Esophagus squamous epithelium (tissue), 5 donors: ENCODE data around the gene ARHGAP23. TPM values are rescaled to one million over a fixed set of nuclear protein-coding genes. Genes with fewer than 3 reads are reported as not detected.

Source experiments
- DNase-seq: peaks from one replicate; lab custom pipeline; 2025; lab: John Stamatoyannopoulos, UW
- H3K27ac ChIP-seq, 4 donors: fragments of 200-600 bp; sonication (generic); one replicate each; pipeline ENCODE4 v1.5.1; 2016 to 2019; ENCODE audit warnings: mild to moderate bottlenecking in 1 of 4
- H3K27me3 ChIP-seq, 4 donors: fragments of 200-600 bp; sonication (generic); 1 replicate in 3 of 4; 2 replicates in 1 of 4; pipeline versions ENCODE4 v1.5.1 to v1.6.0; 2017 to 2021; ENCODE audit warnings: antibody characterized with exemption in 1 of 4
- H3K36me3 ChIP-seq, 3 donors: fragments of 200-600 bp; sonication (generic); one replicate each; pipeline ENCODE4 v1.5.1; 2016 to 2019
- H3K4me1 ChIP-seq, 3 donors: fragments of 200-600 bp; sonication (generic); one replicate each; pipeline ENCODE4 v1.5.1; 2017 to 2019
- H3K4me3 ChIP-seq, 4 donors: fragments of 200-600 bp; sonication (generic); 1 replicate in 3 of 4; 2 replicates in 1 of 4; pipeline ENCODE4 v1.5.1; 2016 to 2019; ENCODE audit warnings: mild to moderate bottlenecking in 2 of 4, moderate library complexity in 1 of 4
- H3K9me3 ChIP-seq, 3 donors: fragments of 200-600 bp; sonication (generic); one replicate each; pipeline ENCODE4 v1.5.1; 2016 to 2019
- POLR2A ChIP-seq, 4 donors: fragments of 450-650 bp; IDR thresholded peaks; one replicate each; pipeline ENCODE4 v1.6.1; 2017; ENCODE audit warnings: antibody characterized with exemption in 4 of 4, mild to moderate bottlenecking in 4 of 4, moderate library complexity in 3 of 4
- WGBS, 2 donors: methylation state at CpG; one replicate each; pipeline ENCODE4 v1.1.5; 2018; 5-methylcytosine and 5-hydroxymethylcytosine counted together
- intact Hi-C: fragments of 100-400 bp; cut with DNase I; formaldehyde crosslinking; loops from one replicate; pipeline ENCODE4 v1.15.0; 2022
- total RNA-seq, 4 donors: library from RNA; depleted of rRNA; stranded (reverse); fragments of >200 nt; gene quantifications; one replicate each; pipeline ENCODE4 v1.1.0, GENCODE V29; 2016
- TF ChIP-seq, protein P1 (sequence below), 6 experiments: fragments of 450-650 bp in 4 of 6; fragments of 200-600 bp in 2 of 6; sonication (generic) in 2 of 6; IDR thresholded peaks; one replicate each; pipeline ENCODE4 v1.5.1; 2016 to 2019; ENCODE audit warnings: antibody characterized with exemption in 6 of 6, mild to moderate bottlenecking in 4 of 6, moderate library complexity in 4 of 6
- donor health status: DM: yes; HTN: yes; CAD: no.

Gene ARHGAP23
- total RNA-seq, 4 donors from 2014 or later = 75.3 to 180 (median 102) TPM

DNA sequence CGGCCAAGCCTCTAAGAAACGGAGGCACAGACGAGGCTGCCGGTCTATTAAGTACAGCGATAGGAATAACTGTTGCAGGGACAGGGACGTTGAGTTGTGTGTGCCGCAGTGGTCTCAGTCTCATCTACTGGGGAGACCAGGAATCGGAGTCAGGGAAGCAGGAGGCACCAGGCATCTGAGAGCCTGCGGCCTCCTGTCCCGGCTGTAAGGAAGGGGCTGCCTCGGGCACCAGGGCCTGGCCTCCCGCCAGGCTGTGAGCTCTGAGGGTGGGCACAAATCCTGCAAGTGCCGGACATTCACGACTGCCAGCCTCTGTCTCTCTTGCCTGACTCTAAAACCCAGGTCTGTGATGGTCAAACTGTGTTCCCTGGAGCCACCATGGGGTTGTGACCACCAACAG lies 76.0 kb downstream of the ARHGAP23 start:
- intact Hi-C loops = no loop called here
- WGBS, 2 donors = 80 to 90% methylated on average over 1 to 4 of the region's 14 CpGs
- H3K9me3 ChIP-seq = no peaks in the 10 kb centered on the region
- TF ChIP-seq, protein P1, sequence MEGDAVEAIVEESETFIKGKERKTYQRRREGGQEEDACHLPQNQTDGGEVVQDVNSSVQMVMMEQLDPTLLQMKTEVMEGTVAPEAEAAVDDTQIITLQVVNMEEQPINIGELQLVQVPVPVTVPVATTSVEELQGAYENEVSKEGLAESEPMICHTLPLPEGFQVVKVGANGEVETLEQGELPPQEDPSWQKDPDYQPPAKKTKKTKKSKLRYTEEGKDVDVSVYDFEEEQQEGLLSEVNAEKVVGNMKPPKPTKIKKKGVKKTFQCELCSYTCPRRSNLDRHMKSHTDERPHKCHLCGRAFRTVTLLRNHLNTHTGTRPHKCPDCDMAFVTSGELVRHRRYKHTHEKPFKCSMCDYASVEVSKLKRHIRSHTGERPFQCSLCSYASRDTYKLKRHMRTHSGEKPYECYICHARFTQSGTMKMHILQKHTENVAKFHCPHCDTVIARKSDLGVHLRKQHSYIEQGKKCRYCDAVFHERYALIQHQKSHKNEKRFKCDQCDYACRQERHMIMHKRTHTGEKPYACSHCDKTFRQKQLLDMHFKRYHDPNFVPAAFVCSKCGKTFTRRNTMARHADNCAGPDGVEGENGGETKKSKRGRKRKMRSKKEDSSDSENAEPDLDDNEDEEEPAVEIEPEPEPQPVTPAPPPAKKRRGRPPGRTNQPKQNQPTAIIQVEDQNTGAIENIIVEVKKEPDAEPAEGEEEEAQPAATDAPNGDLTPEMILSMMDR (IDR thresholded peaks at IDR 0.05) = no peak
- TF ChIP-seq POLR2A (IDR thresholded peaks at IDR 0.05) = no peak
- no peak for DNase-seq
- peaks cover 0 to 9% (median 4%) of the 10 kb centered on the region in 3 donors for H3K4me1 ChIP-seq
- peaks cover 0 to 2% (median 0%) of the 10 kb centered on the region in 4 donors for H3K27me3 ChIP-seq
- peaks cover 11 to 83% (median 33%) of the 10 kb centered on the region in 3 donors for H3K36me3 ChIP-seq
- H3K27ac ChIP-seq = no peak overlapping the region
- H3K4me3 ChIP-seq = no peak overlapping the region

DNA sequence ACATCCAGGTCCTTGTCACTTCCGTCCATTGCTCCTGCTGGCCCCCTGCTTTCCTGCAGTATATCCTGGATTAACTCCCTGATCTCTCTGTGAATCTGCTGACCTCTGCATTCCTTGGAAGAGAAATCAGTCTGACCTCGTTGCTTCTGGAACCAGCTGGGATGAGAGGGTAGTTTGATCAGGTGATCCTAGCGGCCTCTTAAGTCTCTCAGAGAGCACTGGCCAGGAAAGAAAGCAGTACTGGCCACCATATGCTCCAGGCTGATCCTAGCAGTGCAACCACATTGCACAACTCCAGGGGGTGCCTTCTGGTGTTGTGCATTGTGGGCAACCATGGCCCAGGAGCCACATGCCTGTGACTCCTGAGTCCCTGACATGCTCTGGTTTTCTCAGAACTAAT lies 79.2 kb downstream of the ARHGAP23 start:
- H3K36me3 ChIP-seq = peaks cover 11 to 74% (median 20%) of the 10 kb centered on the region in 3 donors
- intact Hi-C loops = no loop called here
- TF ChIP-seq, protein P1 (IDR thresholded peaks at IDR 0.05) = no peak
- no peak for TF ChIP-seq POLR2A (IDR thresholded peaks at IDR 0.05)
- H3K27me3 ChIP-seq = peaks cover 0 to 26% (median 0%) of the 10 kb centered on the region in 4 donors
- DNase-seq = no peak
- H3K9me3 ChIP-seq = no peaks in the 10 kb centered on the region
- no peak overlapping the region for H3K27ac ChIP-seq
- WGBS, 2 donors = 74 to 89% methylated on average over 3 of the region's 3 CpGs
- peaks cover 3 to 35% (median 22%) of the 10 kb centered on the region in 3 donors for H3K4me1 ChIP-seq
- no peak overlapping the region for H3K4me3 ChIP-seq

DNA sequence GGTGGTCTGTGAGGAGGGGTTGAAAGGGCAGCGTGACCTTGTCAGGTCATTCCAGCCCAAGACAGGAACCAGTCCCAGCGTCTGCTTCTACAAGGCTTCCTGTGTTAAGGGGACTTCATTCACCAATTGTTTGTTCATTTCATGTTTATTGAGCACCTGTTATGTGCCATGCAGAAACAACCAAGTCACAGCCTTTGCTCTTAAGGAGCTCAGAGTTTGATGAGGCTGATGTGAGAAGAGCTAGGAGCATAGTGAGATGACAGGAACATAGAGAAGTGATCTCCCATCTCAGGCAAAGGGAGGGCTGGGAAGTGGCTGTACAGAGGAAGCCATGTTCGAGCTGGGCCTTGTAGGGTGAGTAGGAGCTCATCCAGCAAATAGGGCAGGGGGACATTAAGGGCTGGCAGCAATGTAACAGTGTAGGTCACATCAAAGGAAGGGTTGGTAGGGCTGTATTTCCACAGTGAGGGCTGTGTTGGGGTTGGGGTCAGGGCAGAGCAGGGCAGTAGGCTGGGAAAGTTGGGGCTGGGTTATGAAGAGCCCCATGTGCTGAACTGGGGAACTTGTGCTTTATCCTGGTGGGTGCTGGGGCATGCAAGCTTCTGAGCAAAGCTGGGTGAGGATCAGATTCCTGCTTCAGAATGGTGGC lies 79.8 kb downstream of the ARHGAP23 start:
- Histone ChIP-seq H3K27me3 (peaks cover 0 to 26% (median 0%) of the 10 kb centered on the region in 4 donors), H3K27ac (peak overlapping the region in 2 of 4 donors; percentile 16 to 44), H3K9me3 (no peaks in the 10 kb centered on the region), H3K4me3 (no peak overlapping the region), H3K4me1 (peaks cover 3 to 35% (median 22%) of the 10 kb centered on the region in 3 donors), H3K36me3 (peaks cover 11 to 68% (median 18%) of the 10 kb centered on the region in 3 donors)
- no peak for DNase-seq
- WGBS, 2 donors = 78 to 94% methylated on average over 3 of the region's 3 CpGs
- TF ChIP-seq POLR2A (IDR thresholded peaks at IDR 0.05) = no peak
- TF ChIP-seq, protein P1 (IDR thresholded peaks at IDR 0.05) = no peak
- intact Hi-C loops = no loop called here

DNA sequence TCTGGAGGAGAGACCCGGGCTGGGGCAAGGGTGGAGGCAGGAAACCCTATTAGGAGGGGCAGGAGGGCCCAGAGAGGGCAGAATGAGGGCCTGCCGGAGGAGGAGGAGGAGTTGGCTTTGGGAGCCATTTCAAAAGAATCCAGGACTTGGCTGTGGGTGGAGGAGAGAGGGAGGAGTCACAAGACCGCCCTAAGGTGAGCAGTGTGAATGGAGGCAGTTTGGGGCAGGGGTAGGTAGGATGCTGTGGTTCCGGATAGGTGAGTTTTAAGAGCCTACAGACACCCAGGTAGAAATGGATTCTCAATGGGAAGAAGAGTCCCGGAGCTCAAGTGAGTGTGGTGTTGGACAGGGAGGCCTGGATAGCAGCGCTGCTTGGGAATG lies 80.3 kb downstream of the ARHGAP23 start:
- peaks cover 0 to 26% (median 0%) of the 10 kb centered on the region in 4 donors for H3K27me3 ChIP-seq
- H3K27ac ChIP-seq = peak overlapping the region in 3 of 4 donors; percentile 16 to 44 (median 36)
- H3K9me3 ChIP-seq = no peaks in the 10 kb centered on the region
- TF ChIP-seq POLR2A (IDR thresholded peaks at IDR 0.05) = no peak
- TF ChIP-seq, protein P1 (IDR thresholded peaks at IDR 0.05) = no peak
- intact Hi-C loops = no loop called here
- H3K36me3 ChIP-seq = peaks cover 7 to 62% (median 13%) of the 10 kb centered on the region in 3 donors
- no peak overlapping the region for H3K4me3 ChIP-seq
- DNase-seq = no peak
- 70 to 81% methylated on average over 5 to 6 of the region's 6 CpGs for WGBS, 2 donors
- H3K4me1 ChIP-seq = peaks cover 3 to 35% (median 22%) of the 10 kb centered on the region in 3 donors
